GM19397 (cell line): Measurements from ENCODE around the gene CDH4.

Source experiments
- ATAC-seq: cut with Tn5 transposase; IDR thresholded peaks from one replicate; pipeline ENCODE4 v1.9.1; 2021; ENCODE audit warnings: mild to moderate bottlenecking, moderate library complexity; ENCODE audit not compliant: unreplicated experiment

The CDH4 gene

GRCh38 chr20:61482056-61482887 lies 230.2 kb downstream of the CDH4 start:
- ATAC-seq: no peak

DNA sequence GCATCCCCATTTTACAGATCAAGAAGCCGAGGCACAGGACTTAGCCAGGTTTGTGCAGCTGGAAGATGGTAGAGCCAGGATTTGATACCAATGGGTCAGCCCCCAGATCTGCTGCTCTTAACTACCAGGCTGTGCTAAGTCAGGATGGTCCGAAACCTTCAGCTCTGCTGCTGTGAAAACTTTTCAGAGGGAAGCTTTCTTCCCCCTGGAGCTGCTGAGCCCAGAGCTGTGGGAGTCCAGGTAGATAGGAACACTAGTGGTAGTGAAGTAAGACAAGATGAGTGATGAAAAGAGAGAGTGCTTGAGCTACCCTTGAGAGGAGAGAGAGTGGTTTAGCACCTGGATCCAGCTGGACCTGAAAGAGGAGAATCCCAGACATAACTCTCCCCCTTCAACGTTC lies 230.8 kb downstream of the CDH4 start:
- ATAC-seq: no peak

DNA sequence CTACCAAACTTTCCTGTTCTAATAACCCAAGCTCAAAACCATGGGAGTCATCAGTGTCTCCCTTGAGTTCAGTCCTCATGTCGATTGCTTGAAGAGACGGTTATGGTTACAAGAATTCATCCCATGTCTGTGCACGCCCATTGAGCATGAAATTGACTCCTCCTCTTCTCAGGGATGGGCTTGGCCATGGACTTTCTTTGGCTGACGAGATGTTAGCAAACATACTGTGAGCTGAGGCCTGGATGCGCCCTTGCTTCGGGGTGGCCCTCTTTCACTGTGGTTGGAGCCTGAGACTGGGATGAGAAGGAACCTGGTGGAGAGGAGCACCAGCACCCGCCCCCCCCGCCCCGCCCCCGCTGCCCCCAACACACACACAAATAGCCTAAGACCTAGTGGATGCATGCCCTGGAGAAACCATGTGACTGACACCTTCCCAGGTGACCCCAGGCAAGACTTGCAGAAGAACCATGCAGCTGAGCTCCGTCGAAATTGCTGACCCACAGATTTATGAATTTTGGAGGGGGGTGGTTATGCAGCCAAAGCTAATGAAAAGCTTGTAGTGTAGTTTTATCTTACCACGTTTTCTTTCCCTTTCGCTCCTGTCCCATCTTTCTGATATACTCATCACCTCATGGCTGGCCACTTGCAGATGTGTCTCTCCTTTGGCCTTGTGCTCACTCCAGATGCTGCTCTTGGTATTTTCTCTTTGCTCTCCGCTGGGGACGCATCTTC lies 231.4 kb downstream of the CDH4 start:
- ATAC-seq: no peak

DNA sequence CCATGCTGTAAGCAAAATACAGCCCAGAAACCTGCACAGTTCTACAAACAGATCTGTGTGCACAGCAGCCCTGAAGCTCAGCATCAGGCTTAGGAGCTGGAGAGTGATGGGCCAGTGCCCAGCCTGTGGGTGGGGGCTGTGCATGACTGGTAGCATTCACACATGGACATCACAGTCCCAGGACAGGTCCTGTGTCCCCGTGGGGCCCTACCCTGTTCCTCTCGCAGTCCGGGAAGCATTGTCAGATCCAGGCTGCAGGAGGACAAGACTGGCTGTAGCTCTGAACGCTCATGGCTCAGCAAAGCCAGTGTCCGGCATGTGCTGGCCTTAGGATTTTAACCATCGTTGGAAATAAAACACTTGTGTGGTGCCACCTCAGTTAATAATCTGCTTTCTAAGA lies 234.1 kb downstream of the CDH4 start:
- ATAC-seq: no peak

GRCh38 chr20:61487346-61487996 lies 235.4 kb downstream of the CDH4 start:
- no peak for ATAC-seq

DNA sequence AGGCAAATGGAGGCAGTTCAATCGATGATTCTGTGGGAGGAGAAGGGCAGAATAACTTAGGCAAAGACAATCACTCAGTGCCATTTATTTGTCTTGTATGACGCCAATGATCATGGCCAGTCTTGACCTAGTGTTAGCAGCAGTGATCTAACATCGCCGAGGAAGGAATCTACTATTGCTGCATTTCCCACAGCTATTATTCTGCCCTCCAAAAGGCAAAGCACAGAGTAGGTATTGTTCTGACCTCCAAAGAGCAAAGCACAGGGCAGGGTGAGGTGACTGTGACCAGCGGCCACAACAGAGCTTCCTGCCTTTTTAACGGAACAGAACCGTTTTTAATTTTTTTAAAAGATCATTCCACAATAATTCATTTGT lies 235.9 kb downstream of the CDH4 start:
- ATAC-seq: no peak

DNA sequence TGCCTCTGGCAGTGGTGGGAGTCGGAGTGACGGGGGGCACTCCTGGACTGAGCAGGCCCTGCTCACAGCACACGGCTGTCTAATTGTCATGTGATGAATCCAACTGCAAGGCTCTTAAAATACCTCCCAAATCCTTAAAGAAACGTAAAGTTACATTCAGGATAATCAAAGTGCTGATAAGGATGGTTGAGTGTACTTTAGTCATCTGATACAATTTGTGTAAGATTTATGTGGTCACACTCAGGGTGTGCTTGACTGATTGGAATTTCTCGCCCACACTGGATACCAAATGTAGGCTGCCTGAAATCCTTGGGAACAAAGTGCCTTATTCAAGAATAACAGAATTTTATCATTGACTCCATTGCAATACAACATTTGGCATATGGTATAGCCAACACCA lies 238.7 kb downstream of the CDH4 start:
- no peak for ATAC-seq

- no peak for ATAC-seq
These were observed 240.0 kb downstream of the CDH4 start for GRCh38 chr20:61492065-61492464.

- no peak for ATAC-seq
These were observed 241.8 kb downstream of the CDH4 start for GRCh38 chr20:61493798-61494305.

GRCh38 chr20:61494763-61495575 lies 242.9 kb downstream of the CDH4 start:
- ATAC-seq: no peak

GRCh38 chr20:61497029-61497627 lies 245.1 kb downstream of the CDH4 start:
- no peak for ATAC-seq

DNA sequence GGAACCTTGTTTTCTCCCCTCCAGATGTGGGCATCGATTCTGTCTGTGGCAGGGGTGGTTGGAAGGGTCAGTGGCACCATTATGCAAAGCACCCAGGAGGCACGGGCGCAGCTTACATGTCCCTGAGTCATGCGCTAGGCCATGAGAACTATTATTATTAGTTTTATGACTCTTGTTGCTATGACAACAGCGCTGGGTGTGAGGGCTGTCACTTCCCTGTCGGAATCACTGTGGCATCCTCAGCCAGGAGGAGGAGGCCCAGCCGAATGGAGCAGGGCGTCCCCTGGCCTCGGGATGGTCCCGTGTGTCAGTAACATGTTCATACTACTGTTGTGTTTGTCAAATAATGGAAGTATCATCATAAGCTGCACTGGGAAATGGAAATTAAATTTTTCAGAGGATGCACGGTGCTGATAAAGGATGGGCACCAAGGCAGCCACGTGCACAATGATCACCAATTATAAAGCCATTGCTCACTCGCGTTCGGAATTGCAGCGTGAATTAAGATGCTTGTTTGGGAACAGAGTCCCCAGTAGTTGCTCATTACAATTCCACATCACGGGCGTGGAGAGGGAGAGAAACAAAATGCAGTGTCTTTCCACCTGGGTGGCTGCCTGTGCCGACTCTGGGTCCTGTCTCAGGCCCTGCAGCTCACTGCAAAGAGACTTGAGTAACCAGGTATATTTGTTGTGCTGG lies 247.9 kb downstream of the CDH4 start:
- ATAC-seq: no peak

GRCh38 chr20:61500791-61501321 lies 248.8 kb downstream of the CDH4 start:
- ATAC-seq: no peak

GRCh38 chr20:61502433-61502832 lies 250.4 kb downstream of the CDH4 start:
- ATAC-seq: no peak

DNA sequence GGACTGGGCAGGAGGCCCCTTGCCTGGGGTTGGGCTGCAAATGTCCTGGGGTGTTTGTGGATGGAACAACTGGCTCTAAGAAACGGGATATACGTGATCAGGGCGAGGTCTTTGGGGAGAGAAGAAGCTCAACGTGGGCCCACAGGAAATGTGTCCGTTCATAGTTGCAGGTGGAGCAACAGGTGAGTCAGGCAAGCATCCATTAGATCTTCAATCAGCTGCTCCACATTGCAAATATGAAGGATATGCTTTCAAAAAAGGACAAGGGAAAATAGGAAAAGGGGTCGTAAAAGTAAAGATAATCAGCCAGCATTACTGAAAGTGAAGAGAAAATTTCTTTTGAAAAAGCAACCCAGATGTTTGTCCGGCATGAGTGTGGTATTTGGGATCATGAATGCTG lies 251.0 kb downstream of the CDH4 start:
- ATAC-seq: no peak

DNA sequence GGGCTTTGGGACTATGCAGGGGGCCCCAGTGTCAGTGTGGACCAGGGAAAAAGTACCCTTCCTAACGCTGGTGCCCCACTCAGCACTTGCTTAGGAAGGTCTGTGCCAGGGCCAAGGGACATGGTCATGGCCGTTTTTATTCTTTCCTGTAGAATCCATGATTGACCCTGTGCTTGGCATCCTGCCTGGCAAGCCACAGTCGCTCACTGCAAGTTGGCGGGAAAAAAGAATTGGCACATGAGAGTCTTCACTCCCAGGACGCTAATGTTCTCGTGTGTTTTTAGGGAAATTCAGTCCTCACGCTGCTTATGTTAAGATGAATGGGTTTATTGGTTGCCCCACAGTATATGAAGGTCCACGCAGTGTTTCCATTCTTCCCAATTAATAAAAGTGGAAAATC lies 253.4 kb downstream of the CDH4 start:
- no peak for ATAC-seq

DNA sequence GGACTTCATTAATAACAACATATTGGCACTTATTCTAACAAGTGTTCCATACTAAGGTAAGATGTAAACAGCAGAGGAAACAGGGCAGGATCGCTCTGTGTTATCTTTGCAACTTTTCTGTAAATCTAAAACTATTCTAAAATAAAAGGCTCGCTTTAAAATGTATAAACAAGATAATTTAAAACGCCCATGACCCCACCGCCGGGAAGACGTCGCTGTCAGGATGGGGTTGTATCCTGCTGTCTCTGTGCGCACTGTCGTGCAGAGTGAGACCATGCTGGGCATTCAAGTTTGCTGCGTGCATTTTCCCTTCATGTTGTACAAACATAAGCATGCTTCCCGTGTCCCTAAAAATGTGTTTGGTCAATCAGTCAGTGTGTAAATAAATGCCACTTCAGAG lies 255.7 kb downstream of the CDH4 start:
- no peak for ATAC-seq

DNA sequence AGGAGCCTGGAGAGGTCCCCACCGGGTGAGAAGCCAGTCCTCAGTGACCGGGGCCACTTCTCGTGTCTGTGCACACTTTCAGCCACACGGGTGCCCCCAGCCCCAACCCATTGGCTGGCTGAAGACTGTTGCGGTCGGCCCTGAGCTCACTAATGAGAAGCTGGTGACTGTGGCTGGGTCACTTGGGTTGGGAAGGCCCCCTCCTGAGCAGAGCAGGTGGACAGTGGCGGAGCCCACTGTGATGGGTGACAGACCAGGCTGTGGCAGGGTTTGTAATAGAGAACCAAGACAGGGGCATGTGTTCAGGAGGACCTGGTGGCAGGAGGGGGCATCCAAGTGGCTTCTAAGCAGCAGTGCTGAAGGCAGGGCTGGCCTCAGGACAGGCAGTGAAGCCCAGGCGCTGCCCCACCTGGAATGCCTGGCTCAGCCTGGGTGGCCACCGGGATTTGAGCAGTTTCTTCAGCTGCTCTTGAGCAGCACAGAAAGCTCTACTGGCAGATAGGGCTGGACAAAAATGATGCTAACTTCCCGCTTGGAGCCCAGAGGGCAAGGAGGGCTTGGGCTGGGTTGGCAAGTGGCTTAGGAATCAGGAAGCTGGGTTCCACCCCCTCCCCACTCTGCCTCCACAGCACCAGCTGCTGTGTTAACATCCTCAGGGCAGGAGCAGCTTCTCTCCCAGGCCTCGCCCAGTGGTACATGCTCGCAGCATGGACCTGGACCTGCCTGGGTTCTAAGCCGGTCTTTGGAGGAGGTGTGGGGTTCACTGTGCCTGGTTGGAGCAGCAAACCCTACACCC lies 256.4 kb downstream of the CDH4 start:
- no peak for ATAC-seq
